ENCODE results near the gene MYO5A. TPM values are rescaled to one million over a fixed set of nuclear protein-coding genes. Genes with fewer than 3 reads are reported as not detected.

Gene MYO5A
- total and polyA plus RNA-seq, 10 of the 15 experiments (the other 5 are each of a cell fraction or from before 2014, with no cell fraction given): 4.2 to 42.9 (median 31.1) TPM

- TF ChIP-seq REST (IDR thresholded peaks at IDR 0.05; ENCODE audit: low read depth, low read length): no peak
- TF ChIP-seq YY1 (IDR thresholded peaks at IDR 0.05; ENCODE audit: low read depth, low read length): no peak
These were observed 1.3 kb downstream of the MYO5A start (continued) for GRCh38 chr15:52527196-52527910.

- Histone ChIP-seq H3K9ac (ENCODE audit: control insufficient read depth, insufficient read depth, low read length) (no peak overlapping the region), H3K4me3 (no peak overlapping the region), H3K36me3 (ENCODE audit: control insufficient read depth in 2 of 2, insufficient read depth in 2 of 2, low read length in 1 of 2) (no peaks in the 10 kb centered on the region; a peak in 1 of 4 replicates), H3K27ac (ENCODE audit: control insufficient read depth, insufficient read depth) (no peak overlapping the region), H2AFZ (ENCODE audit: control insufficient read depth, low read depth, low read length) (no peak overlapping the region), H3K4me2 (ENCODE audit: control insufficient read depth, insufficient read depth) (no peak overlapping the region), H3K4me1 (ENCODE audit: control insufficient read depth, insufficient read depth, low read length) (peaks cover 7% of the 10 kb centered on the region), H3K27me3 (replicated peaks in 1 of 2; ENCODE audit: control insufficient read depth in 2 of 2, insufficient read depth in 2 of 2, low read length in 1 of 2) (no peaks in the 10 kb centered on the region), H4K20me1 (ENCODE audit: control insufficient read depth, insufficient read depth) (no peaks in the 10 kb centered on the region; the same call in 1 of the 2 replicates), H3K79me2 (ENCODE audit: control insufficient read depth, insufficient read depth, low read length) (peaks cover 32% of the 10 kb centered on the region), H3K9me3 (replicated peaks; ENCODE audit: control insufficient read depth, insufficient read depth, low read length) (no peaks in the 10 kb centered on the region)
- WGBS (ENCODE audit: insufficient coverage, insufficient replicate concordance, low lambda C conversion rate, missing lambda C conversion rate): 74% methylated on average over 4 of the region's 4 CpGs
- intact Hi-C loops (cut with micrococcal nuclease; ENCODE audit: unreplicated experiment) (loop anchor here (5.0 kb wide), 2 partner anchors 147 to 192 kb away; no protein-coding TSS in a partner anchor), in situ Hi-C loops (cut with MboI) (no loop called here)
- RAD21 ChIA-PET (ENCODE audit: unreplicated experiment): interaction anchor here (0.6 to 5.8 kb wide), 4 partner anchors 29 to 59 kb away, joined by 3 to 42 read pairs (median 3); no protein-coding TSS in a partner anchor
- TF ChIP-seq ZNF622 (IDR thresholded peaks at IDR 0.05) (no peak), IKZF1 (conservative IDR thresholded peaks at IDR 0.05) (no peak)
- SMC1A ChIA-PET (ENCODE audit: uncharacterized antibody, unreplicated experiment): interaction anchor here (0.6 to 2.1 kb wide), 11 partner anchors 16 to 205 kb away, joined by 3 to 8 read pairs (median 3); no protein-coding TSS in a partner anchor
- no peak for FAIRE-seq
- no peak for DNase-seq (ENCODE audit: low read depth, low spot score)
- CTCF ChIA-PET: interaction anchor here (0.6 to 2.5 kb wide), 8 partner anchors 10 to 791 kb away, joined by 3 to 8 read pairs (median 3); no protein-coding TSS in a partner anchor
- no TSS peak for BruUV-seq (replicated peaks)
- POLR2A ChIA-PET: interaction anchor here (0.5 kb wide), 1 partner anchor 1024 kb away, joined by 4 read pairs; no protein-coding TSS in a partner anchor
- ATAC-seq: no peak
These were observed 4.2 kb downstream of the MYO5A start for GRCh38 chr15:52524223-52525136.
